T-helper 1 cell treated with Interleukin-12 subunit alpha and Interleukin-12 subunit beta and Interleukin-4 antibody, amounts not matched to agents 30 μg/mL and 1 μg/mL, for 36 hours (primary cell): ENCODE results near the gene FNDC3B.

Source experiments
- H3K27ac Mint-ChIP-seq: one replicate; pipeline ENCODE4 v1.8.0; 2021; ENCODE audit warnings: mild to moderate bottlenecking, mixed read lengths
- H3K27me3 Mint-ChIP-seq: one replicate; pipeline ENCODE4 v1.8.0; 2021; ENCODE audit warnings: low read depth, mixed read lengths
- H3K36me3 Mint-ChIP-seq: one replicate; pipeline ENCODE4 v1.8.0; 2021; ENCODE audit warnings: low read depth, mixed read lengths
- H3K4me1 Mint-ChIP-seq: one replicate; pipeline ENCODE4 v1.8.0; 2021; ENCODE audit warnings: low read depth, mixed read lengths
- H3K4me3 Mint-ChIP-seq: one replicate; pipeline ENCODE4 v1.8.0; 2021; ENCODE audit warnings: mild to moderate bottlenecking, moderate library complexity, mixed read lengths
- H3K9me3 Mint-ChIP-seq: one replicate; pipeline ENCODE4 v1.8.0; 2021; ENCODE audit warnings: mixed read lengths

Gene FNDC3B

DNA sequence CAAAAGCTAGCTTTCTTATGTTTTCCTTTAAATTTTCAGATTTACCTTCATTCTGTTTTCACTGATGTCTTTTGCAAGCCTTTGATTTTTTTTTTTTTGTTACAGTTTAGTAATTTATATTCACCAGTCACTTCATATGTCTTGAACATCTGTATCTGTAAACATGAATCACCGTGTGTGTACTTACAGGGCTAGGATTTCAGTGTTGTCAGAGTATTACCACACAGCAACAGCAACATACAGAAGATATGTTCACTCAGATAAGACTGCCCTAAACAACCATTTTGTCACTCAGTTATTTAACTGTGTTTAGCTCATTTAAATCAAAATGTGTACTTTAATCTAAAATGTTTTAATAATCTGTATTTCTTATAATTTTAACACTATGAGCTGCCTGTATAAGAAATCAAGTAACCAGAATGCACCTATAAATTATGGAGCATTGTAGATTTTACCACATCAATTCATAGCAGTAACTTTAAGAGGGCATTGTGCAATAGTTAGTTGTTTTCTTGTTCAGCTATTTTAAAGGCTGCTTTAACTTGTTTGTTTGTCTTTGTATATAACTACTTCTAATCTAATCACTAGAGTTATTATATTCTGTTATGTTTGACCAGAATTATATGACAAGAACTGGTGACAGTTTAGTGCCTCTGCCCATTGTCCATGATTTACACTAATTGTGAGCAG is 358.5 kb downstream of the FNDC3B start:
- H3K4me1 Mint-ChIP-seq: no peaks in the 10 kb centered on the region
- peaks cover 7% of the 10 kb centered on the region for H3K9me3 Mint-ChIP-seq
- H3K4me3 Mint-ChIP-seq: no peak overlapping the region
- H3K27me3 Mint-ChIP-seq: no peaks in the 10 kb centered on the region
- no peak overlapping the region for H3K27ac Mint-ChIP-seq
- H3K36me3 Mint-ChIP-seq: peaks cover 15% of the 10 kb centered on the region

DNA sequence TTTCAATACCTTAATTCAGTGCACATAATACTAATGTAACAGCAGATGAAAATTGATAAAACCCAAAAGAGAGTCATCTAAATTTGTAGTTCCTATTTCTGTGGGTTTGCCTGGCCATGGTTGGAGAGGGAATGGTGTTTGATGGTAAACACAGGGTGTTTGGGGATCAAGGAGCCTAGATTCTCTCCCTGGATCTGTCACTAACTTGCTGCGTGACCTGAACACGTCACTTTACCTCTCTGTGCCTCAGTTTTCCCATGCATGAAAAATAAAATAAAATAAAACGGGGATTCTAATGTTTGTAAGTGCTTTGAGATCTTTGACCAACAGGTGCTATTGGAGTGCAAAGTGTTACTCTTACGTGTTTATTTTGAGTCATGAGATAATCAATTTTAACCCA is 359.1 kb downstream of the FNDC3B start:
- Mint-ChIP-seq H3K27me3 (peaks cover 1% of the 10 kb centered on the region), H3K27ac (no peak overlapping the region), H3K36me3 (peaks cover 9% of the 10 kb centered on the region), H3K4me1 (no peaks in the 10 kb centered on the region), H3K9me3 (peaks cover 1% of the 10 kb centered on the region), H3K4me3 (no peak overlapping the region)

DNA sequence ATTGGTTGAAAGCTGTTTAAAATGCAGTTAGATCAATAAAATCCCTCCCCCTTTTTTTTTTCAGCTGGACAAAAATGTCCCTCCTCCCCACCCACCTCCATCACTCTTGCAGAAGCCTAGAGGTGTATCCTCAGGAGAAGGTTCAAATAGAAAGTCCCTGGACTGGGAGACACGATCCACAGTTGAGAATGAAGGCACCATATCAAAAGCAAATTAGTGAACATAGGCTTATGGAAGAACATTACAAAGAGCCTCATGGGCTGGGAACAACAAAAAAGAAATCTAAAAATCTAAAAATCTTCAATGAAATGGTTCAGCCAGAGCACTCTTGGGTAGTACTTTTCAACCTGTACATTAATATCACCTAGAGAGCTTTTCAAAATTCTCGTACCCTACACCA is 362.7 kb downstream of the FNDC3B start:
- no peaks in the 10 kb centered on the region for H3K4me1 Mint-ChIP-seq
- H3K9me3 Mint-ChIP-seq: no peaks in the 10 kb centered on the region

GRCh38 chr3:172402892-172403643 is 363.7 kb downstream of the FNDC3B start:
- no peaks in the 10 kb centered on the region for H3K4me1 Mint-ChIP-seq
- peaks cover 11% of the 10 kb centered on the region for H3K27me3 Mint-ChIP-seq
- no peak overlapping the region for H3K27ac Mint-ChIP-seq
- H3K9me3 Mint-ChIP-seq: no peaks in the 10 kb centered on the region
- peaks cover 3% of the 10 kb centered on the region for H3K36me3 Mint-ChIP-seq
- no peak overlapping the region for H3K4me3 Mint-ChIP-seq

More for the DNA sequence above, 362.7 kb downstream of the FNDC3B start:
- peaks cover 11% of the 10 kb centered on the region for H3K27me3 Mint-ChIP-seq
- H3K27ac Mint-ChIP-seq: no peak overlapping the region
- H3K4me3 Mint-ChIP-seq: no peak overlapping the region
- H3K36me3 Mint-ChIP-seq: peaks cover 3% of the 10 kb centered on the region

- Mint-ChIP-seq H3K9me3 (no peaks in the 10 kb centered on the region), H3K4me3 (no peak overlapping the region), H3K27ac (no peak overlapping the region), H3K4me1 (no peaks in the 10 kb centered on the region), H3K27me3 (peaks cover 11% of the 10 kb centered on the region), H3K36me3 (peaks cover 3% of the 10 kb centered on the region)
These were observed 365.0 kb downstream of the FNDC3B start for GRCh38 chr3:172404237-172404962.

- Mint-ChIP-seq H3K4me3 (no peak overlapping the region), H3K9me3 (no peaks in the 10 kb centered on the region), H3K27ac (no peak overlapping the region), H3K36me3 (peaks cover 3% of the 10 kb centered on the region), H3K4me1 (no peaks in the 10 kb centered on the region), H3K27me3 (peaks cover 11% of the 10 kb centered on the region)
These were observed 366.5 kb downstream of the FNDC3B start for GRCh38 chr3:172405914-172406313.

DNA sequence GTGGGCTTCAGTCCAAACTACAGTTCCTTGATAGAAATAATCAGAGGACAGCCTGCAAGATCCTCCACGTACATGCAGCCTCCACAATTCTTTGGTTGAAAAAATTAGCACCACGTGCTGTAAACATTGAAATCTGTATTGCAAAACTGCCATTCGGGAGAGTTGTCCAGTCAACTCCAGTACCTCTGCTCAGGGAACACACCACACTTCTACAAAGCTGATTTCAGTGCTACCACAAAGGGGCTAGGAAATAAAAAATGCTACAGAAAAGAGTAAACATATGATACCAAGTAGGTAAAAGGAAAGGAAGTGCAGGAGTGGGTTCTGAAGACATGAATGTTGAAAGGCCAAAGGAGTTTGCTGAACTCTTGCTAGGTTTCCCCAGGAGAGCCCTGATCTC is 368.5 kb downstream of the FNDC3B start:
- no peaks in the 10 kb centered on the region for H3K36me3 Mint-ChIP-seq
- H3K4me3 Mint-ChIP-seq: no peak overlapping the region
- H3K27me3 Mint-ChIP-seq: peaks cover 11% of the 10 kb centered on the region
- H3K9me3 Mint-ChIP-seq: no peaks in the 10 kb centered on the region
- H3K27ac Mint-ChIP-seq: no peak overlapping the region
- H3K4me1 Mint-ChIP-seq: no peaks in the 10 kb centered on the region

DNA sequence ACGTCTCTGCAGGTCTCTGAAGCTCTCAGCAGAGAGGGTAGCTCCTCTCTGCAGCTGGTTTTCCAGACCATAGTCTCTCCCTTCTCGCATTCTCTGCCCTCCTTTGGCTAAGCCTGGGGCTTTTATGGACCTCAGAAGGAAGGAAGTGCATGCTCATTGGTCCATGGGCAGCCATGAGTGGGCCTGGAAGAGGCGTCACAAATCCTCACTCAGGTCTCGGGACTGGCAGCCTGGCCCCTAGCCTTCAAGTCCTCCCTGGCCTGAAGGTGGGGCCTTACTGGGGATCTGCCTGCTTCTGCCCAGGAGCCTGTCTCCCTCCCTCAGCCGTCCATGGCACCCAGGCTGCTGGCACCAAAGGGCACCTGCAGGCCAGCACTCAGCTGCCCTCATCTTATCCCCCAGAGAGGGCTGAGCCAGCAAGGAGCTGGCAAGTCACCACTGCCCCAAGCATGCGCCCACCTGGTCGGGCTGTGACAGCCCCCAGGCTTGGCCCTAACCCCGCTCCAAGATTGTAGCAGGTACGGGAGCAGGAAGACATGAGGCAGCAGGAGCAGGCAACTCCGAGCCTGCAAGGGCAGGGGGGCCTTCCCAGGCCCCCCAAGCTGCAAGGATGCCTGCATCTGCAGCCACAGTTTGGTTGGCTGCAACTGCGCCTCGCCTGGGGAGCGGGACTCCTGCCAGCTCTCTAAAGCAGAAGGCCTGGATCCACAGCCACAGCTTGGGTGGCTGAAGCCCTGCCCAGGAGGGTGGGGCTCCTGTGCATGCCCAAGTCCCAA is 371.5 kb downstream of the FNDC3B start:
- H3K4me1 Mint-ChIP-seq: no peaks in the 10 kb centered on the region
- no peak overlapping the region for H3K4me3 Mint-ChIP-seq
- H3K27me3 Mint-ChIP-seq: peaks cover 22% of the 10 kb centered on the region
- H3K27ac Mint-ChIP-seq: no peak overlapping the region
- H3K9me3 Mint-ChIP-seq: no peaks in the 10 kb centered on the region
- no peaks in the 10 kb centered on the region for H3K36me3 Mint-ChIP-seq

- no peak overlapping the region for H3K4me3 Mint-ChIP-seq
- H3K4me1 Mint-ChIP-seq: no peaks in the 10 kb centered on the region
- H3K27me3 Mint-ChIP-seq: peaks cover 21% of the 10 kb centered on the region
- no peaks in the 10 kb centered on the region for H3K36me3 Mint-ChIP-seq
- no peak overlapping the region for H3K27ac Mint-ChIP-seq
- no peaks in the 10 kb centered on the region for H3K9me3 Mint-ChIP-seq
These were observed 372.1 kb downstream of the FNDC3B start for GRCh38 chr3:172411478-172411947.

DNA sequence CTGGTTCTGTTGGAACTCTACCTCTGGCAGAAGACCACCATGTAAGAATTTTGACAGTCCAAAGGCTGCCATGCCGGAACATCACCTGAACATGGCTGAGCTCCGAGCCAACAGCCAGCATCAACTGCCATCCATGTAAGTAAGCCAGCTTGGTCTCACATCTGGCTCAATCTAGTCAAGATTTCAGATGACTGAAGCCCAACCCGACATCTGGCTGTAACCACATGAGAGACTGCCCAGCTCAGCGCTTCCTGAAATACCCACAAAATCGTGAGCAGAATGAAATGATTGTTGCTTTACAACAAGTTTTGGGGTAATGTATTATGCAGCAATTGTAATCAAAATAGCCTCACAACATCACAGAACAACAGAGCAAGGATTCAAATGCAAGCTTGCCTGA is 375.9 kb downstream of the FNDC3B start:
- Mint-ChIP-seq H3K9me3 (no peaks in the 10 kb centered on the region), H3K27ac (no peak overlapping the region), H3K36me3 (no peaks in the 10 kb centered on the region), H3K27me3 (peaks cover 49% of the 10 kb centered on the region), H3K4me3 (no peak overlapping the region), H3K4me1 (no peaks in the 10 kb centered on the region)

- peaks cover 43% of the 10 kb centered on the region for H3K27me3 Mint-ChIP-seq
- H3K4me1 Mint-ChIP-seq: no peaks in the 10 kb centered on the region
- H3K4me3 Mint-ChIP-seq: no peak overlapping the region
- no peak overlapping the region for H3K27ac Mint-ChIP-seq
- H3K36me3 Mint-ChIP-seq: no peaks in the 10 kb centered on the region
- peaks cover 18% of the 10 kb centered on the region for H3K9me3 Mint-ChIP-seq
These were observed 398.3 kb downstream of the FNDC3B start for GRCh38 chr3:172437713-172438112.

GRCh38 chr3:172438186-172438585 is 398.8 kb downstream of the FNDC3B start:
- H3K36me3 Mint-ChIP-seq: no peaks in the 10 kb centered on the region
- no peak overlapping the region for H3K4me3 Mint-ChIP-seq
- H3K9me3 Mint-ChIP-seq: peaks cover 16% of the 10 kb centered on the region
- H3K27ac Mint-ChIP-seq: no peak overlapping the region
- H3K4me1 Mint-ChIP-seq: no peaks in the 10 kb centered on the region
- peaks cover 48% of the 10 kb centered on the region for H3K27me3 Mint-ChIP-seq

GRCh38 chr3:172441581-172441980 is 402.2 kb downstream of the FNDC3B start:
- no peaks in the 10 kb centered on the region for H3K4me1 Mint-ChIP-seq
- no peak overlapping the region for H3K27ac Mint-ChIP-seq
- H3K9me3 Mint-ChIP-seq: no peaks in the 10 kb centered on the region
- H3K4me3 Mint-ChIP-seq: no peak overlapping the region
- H3K36me3 Mint-ChIP-seq: no peaks in the 10 kb centered on the region
- H3K27me3 Mint-ChIP-seq: peaks cover 63% of the 10 kb centered on the region

DNA sequence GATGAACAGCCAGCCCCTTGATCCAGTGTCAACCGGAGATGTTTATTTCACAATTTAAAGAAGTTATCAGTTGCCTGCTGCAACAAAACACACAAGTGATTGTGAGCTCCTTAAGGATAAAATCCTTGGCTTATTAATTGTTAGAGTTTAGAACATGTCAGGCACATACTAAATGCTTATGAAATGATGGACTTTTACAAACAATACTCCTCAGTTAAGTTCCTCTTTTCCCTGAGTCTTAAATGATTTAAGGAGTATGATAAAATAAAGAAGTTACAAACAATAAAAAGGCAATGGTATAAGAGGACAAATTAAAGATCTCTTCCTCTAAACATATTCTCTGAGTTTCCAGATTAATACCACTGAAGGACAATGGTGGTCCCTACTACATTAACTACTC is 403.2 kb downstream of the FNDC3B start:
- H3K27ac Mint-ChIP-seq: no peak overlapping the region
- H3K9me3 Mint-ChIP-seq: no peaks in the 10 kb centered on the region
- H3K27me3 Mint-ChIP-seq: peaks cover 72% of the 10 kb centered on the region
- H3K4me3 Mint-ChIP-seq: no peak overlapping the region
- peaks cover 7% of the 10 kb centered on the region for H3K4me1 Mint-ChIP-seq
- peaks cover 6% of the 10 kb centered on the region for H3K36me3 Mint-ChIP-seq
